ENCODE measurements around the gene POU2F1. TPM values are rescaled to one million over a fixed set of nuclear protein-coding genes. Genes with fewer than 3 reads are reported as not detected.

Gene POU2F1
- total and polyA plus RNA-seq, 8 donors = 1.4 to 7.3 (median 5.8) TPM

GRCh38 chr1:167441222-167441621 lies 220.5 kb downstream of the POU2F1 start:
- DNase-seq = no peak
- H3K27me3 ChIP-seq = no peaks in the 10 kb centered on the region
- FAIRE-seq = no peak
- H3K4me1 ChIP-seq = peaks cover 0 to 5% (median 0%) of the 10 kb centered on the region in 3 donors
- no peaks in the 10 kb centered on the region for H3K9me3 ChIP-seq
- no peak overlapping the region for H3K4me3 ChIP-seq
- no peak overlapping the region for H3K27ac ChIP-seq
- no peaks in the 10 kb centered on the region for H3K36me3 ChIP-seq
- WGBS, 2 donors = 90 to 94% methylated on average over 2 to 3 of the region's 3 CpGs
- intact Hi-C loops (cut with DNase I) = loop anchor here (5.0 to 10.0 kb wide), 4 partner anchors 39 to 376 kb away; no protein-coding TSS in a partner anchor
- ATAC-seq = no peak
- TF ChIP-seq CTCF (IDR thresholded peaks at IDR 0.05) = no peak

- FAIRE-seq (no peak), DNase-seq (peak; percentile 68 to 94 (median 82)), ATAC-seq (peak; percentile 89 to 98 (median 94))
- intact Hi-C loops (cut with DNase I) = loop anchor here (5.0 to 10.0 kb wide), 4 partner anchors 40 to 377 kb away; no protein-coding TSS in a partner anchor
- 46 to 51% methylated on average over 12 of the region's 12 CpGs for WGBS, 2 donors
- Histone ChIP-seq H3K36me3 (no peaks in the 10 kb centered on the region), H3K27ac (no peak overlapping the region), H3K9me3 (no peaks in the 10 kb centered on the region), H3K27me3 (no peaks in the 10 kb centered on the region), H3K4me1 (peaks cover 0 to 5% (median 0%) of the 10 kb centered on the region in 3 donors), H3K4me3 (no peak overlapping the region)
- peak; percentile 61 to 74 (median 71) for TF ChIP-seq CTCF (IDR thresholded peaks at IDR 0.05)
Observed at GRCh38 chr1:167442142-167442848, 221.6 kb downstream of the POU2F1 start.

- intact Hi-C loops (cut with DNase I) = loop anchor here (5.0 to 10.0 kb wide), 4 partner anchors 41 to 378 kb away; no protein-coding TSS in a partner anchor
- 72 to 80% methylated on average over 9 of the region's 9 CpGs for WGBS, 2 donors
Observed at GRCh38 chr1:167442854-167443565, 222.3 kb downstream of the POU2F1 start.

GRCh38 chr1:167443757-167444156 lies 223.1 kb downstream of the POU2F1 start:
- intact Hi-C loops (cut with DNase I) = loop anchor here (5.0 to 10.0 kb wide), 4 partner anchors 41 to 379 kb away; no protein-coding TSS in a partner anchor
- no peak for TF ChIP-seq CTCF (IDR thresholded peaks at IDR 0.05)
- FAIRE-seq = no peak
- DNase-seq = no peak
- no peaks in the 10 kb centered on the region for H3K27me3 ChIP-seq
- H3K4me3 ChIP-seq = no peak overlapping the region
- no peak overlapping the region for H3K27ac ChIP-seq
- WGBS, 2 donors = 77 to 81% methylated on average over 5 of the region's 5 CpGs
- no peaks in the 10 kb centered on the region for H3K9me3 ChIP-seq
- no peak for ATAC-seq
- no peaks in the 10 kb centered on the region for H3K36me3 ChIP-seq
- H3K4me1 ChIP-seq = peaks cover 0 to 5% (median 0%) of the 10 kb centered on the region in 3 donors

More at GRCh38 chr1:167442854-167443565, 222.3 kb downstream of the POU2F1 start:
- ATAC-seq (no peak), DNase-seq (no peak), FAIRE-seq (no peak)
- peaks cover 0 to 5% (median 0%) of the 10 kb centered on the region in 3 donors for H3K4me1 ChIP-seq
- no peaks in the 10 kb centered on the region for H3K27me3 ChIP-seq
- no peak for TF ChIP-seq CTCF (IDR thresholded peaks at IDR 0.05)
- no peaks in the 10 kb centered on the region for H3K9me3 ChIP-seq
- no peak overlapping the region for H3K27ac ChIP-seq
- no peaks in the 10 kb centered on the region for H3K36me3 ChIP-seq
- no peak overlapping the region for H3K4me3 ChIP-seq

All from pancreas (tissue), 10 donors.